Stimulated activated CD4-positive, alpha-beta T cell treated with anti-CD3 and anti-CD28 coated beads, Interleukin-12 subunit alpha, Interleukin-12 subunit beta, amount 100 ng/mL, for 48 hours (primary cell): Measurements from ENCODE around the gene SLC25A38.
"Not testable (repeated sequence)": the region's sequence is repeated elsewhere in the genome, so short reads cannot be mapped to it uniquely, and the experiment has no call there.

Source experiments
- DNase-seq, 3 donors: peaks; one replicate each; pipeline ENCODE4 v3.0.0-alpha.2; 2020; ENCODE audit warnings: low read depth in 2 of 3, low spot score in 1 of 3

The SLC25A38 gene

GRCh38 chr3:39406368-39407258 lies 23.4 kb downstream of the SLC25A38 start, which contains the start of gene RPSA:
Gene RPSA, plus strand, starts transcription at chr3:39406720. Its CDS starts 934 bp downstream, at chr3:39407654.
- peak; percentile 91 to 94 (median 93) for DNase-seq

GRCh38 chr3:39407259-39407629 lies 24.1 kb downstream of the SLC25A38 start:
- DNase-seq = no peak

- DNase-seq = no peak
Observed at GRCh38 chr3:39407773-39408492, 24.8 kb downstream of the SLC25A38 start.

- peak in 2 of 3 donors; percentile 42 to 60 for DNase-seq
Observed at GRCh38 chr3:39408493-39409372, 25.6 kb downstream of the SLC25A38 start.

- DNase-seq = no peak
Observed at GRCh38 chr3:39409514-39410136, 26.5 kb downstream of the SLC25A38 start.

GRCh38 chr3:39410893-39411292 lies 27.7 kb downstream of the SLC25A38 start:
- no peak for DNase-seq

GRCh38 chr3:39412668-39413260 lies 29.6 kb downstream of the SLC25A38 start:
- DNase-seq = no peak

- DNase-seq = peak in 1 of 3 donors; percentile 13
Observed at GRCh38 chr3:39413691-39414420, 30.7 kb downstream of the SLC25A38 start.

- DNase-seq = no peak
Observed at GRCh38 chr3:39414421-39414907, 31.3 kb downstream of the SLC25A38 start.

GRCh38 chr3:39415302-39415701 lies 32.1 kb downstream of the SLC25A38 start:
- peak in 1 of 3 donors; percentile 4 for DNase-seq

GRCh38 chr3:39415983-39416382 lies 32.8 kb downstream of the SLC25A38 start:
- peak in 1 of 3 donors; percentile 2 for DNase-seq

- not testable (repeated sequence) for DNase-seq
Observed at GRCh38 chr3:39416998-39417397, 33.8 kb downstream of the SLC25A38 start.

- not testable (repeated sequence) for DNase-seq
Observed at GRCh38 chr3:39418556-39419225, 35.5 kb downstream of the SLC25A38 start.

GRCh38 chr3:39419742-39420315 lies 36.7 kb downstream of the SLC25A38 start:
- DNase-seq = no peak

- no peak for DNase-seq
Observed at GRCh38 chr3:39420543-39420942, 37.4 kb downstream of the SLC25A38 start.

GRCh38 chr3:39423436-39423970 lies 40.3 kb downstream of the SLC25A38 start:
- DNase-seq = no peak

- no peak for DNase-seq
Observed at GRCh38 chr3:39426312-39426711, 43.1 kb downstream of the SLC25A38 start.

- no peak for DNase-seq
Observed at GRCh38 chr3:39427506-39427905, 44.3 kb downstream of the SLC25A38 start.
